Lung (tissue), 12 donors: ENCODE measurements around the gene KIRREL1. TPM values are rescaled to one million over a fixed set of nuclear protein-coding genes. Genes with fewer than 3 reads are reported as not detected.

Source experiments
- ATAC-seq: fragments of 200-7000 bp; cut with Tn5 transposase; one replicate; pipeline ENCODE4 v1.9.1; 2020; ENCODE audit warnings: moderate number of reproducible peaks; ENCODE audit not compliant: insufficient read depth, low FRiP score
- DNase-seq, 3 donors: peaks; one replicate each; pipeline ENCODE4 v3.0.0-alpha.2; 2013 to 2017
- H3K27ac ChIP-seq, 2 donors: one replicate each; pipeline ENCODE4 v1.5.1; 2013; ENCODE audit warnings: mild to moderate bottlenecking in 2 of 2, moderate library complexity in 2 of 2, control low read depth in 1 of 2, inconsistent platforms in 1 of 2, low read depth in 1 of 2, low read length in 1 of 2
- H3K27me3 ChIP-seq, 3 donors: one replicate each; pipeline ENCODE4 v1.5.1; 2013; ENCODE audit warnings: low read length in 2 of 3; ENCODE audit not compliant: control insufficient read depth in 3 of 3, insufficient read depth in 3 of 3
- H3K36me3 ChIP-seq, 4 donors: one replicate each; pipeline ENCODE4 v1.5.1; 2013; ENCODE audit warnings: low read length in 4 of 4, mild to moderate bottlenecking in 1 of 4, moderate library complexity in 1 of 4; ENCODE audit not compliant: control insufficient read depth in 4 of 4, insufficient read depth in 4 of 4
- H3K4me1 ChIP-seq, 5 donors: one replicate each; pipeline ENCODE4 v1.5.1; 2013; ENCODE audit warnings: low read length in 5 of 5, mild to moderate bottlenecking in 2 of 5, moderate library complexity in 1 of 5; ENCODE audit not compliant: control insufficient read depth in 5 of 5, insufficient read depth in 5 of 5
- H3K4me3 ChIP-seq: one replicate; pipeline ENCODE4 v1.5.1; 2013; ENCODE audit warnings: mild to moderate bottlenecking, control low read depth, moderate library complexity
- H3K9ac ChIP-seq, 2 donors: one replicate each; pipeline ENCODE4 v1.5.1; 2013; ENCODE audit warnings: low read length in 2 of 2, control low read depth in 1 of 2; ENCODE audit not compliant: insufficient read depth in 1 of 2
- H3K9me3 ChIP-seq, 4 donors: one replicate each; pipeline ENCODE4 v1.5.1; 2013; ENCODE audit warnings: low read length in 3 of 4, mild to moderate bottlenecking in 1 of 4, moderate library complexity in 1 of 4; ENCODE audit not compliant: control insufficient read depth in 4 of 4, insufficient read depth in 3 of 4
- WGBS, 2 donors: extraction: QIAGEN DNeasy Blood & Tissue Kit; methylation state at CpG; one replicate each; pipeline ENCODE4 v1.1.7; 2013; 5-methylcytosine and 5-hydroxymethylcytosine counted together
- polyA plus RNA-seq, 2 donors: library from polyadenylated mRNA; stranded (reverse); fragments of 200-250 nt; gene quantifications; one replicate each; pipeline ENCODE4 v1.2.1, GENCODE V29; 2013
- total RNA-seq, 2 donors: library from RNA; depleted of rRNA in 1 of 2; stranded (reverse); fragments of >200 nt in 1 of 2; gene quantifications; one replicate each; pipeline ENCODE4 v1.2.1, GENCODE V29; 2014 to 2021
- TF ChIP-seq, protein P1 (sequence below): IDR thresholded peaks from 2 replicates; pipeline ENCODE4 v1.5.1; 2012; ENCODE audit warnings: mild to moderate bottlenecking; ENCODE audit errors: control extremely low read depth, extremely low read depth
- donor health status: control.
- donor health status: control.
- donor health status: Bipolar disorder and iron deficiency.
- donor health status: healthy.
- donor health status: DM: yes; HTN: yes; CAD: no.

The KIRREL1 gene
- total and polyA plus RNA-seq, 4 donors = 7.5 to 41.8 (median 26.5) TPM

DNA sequence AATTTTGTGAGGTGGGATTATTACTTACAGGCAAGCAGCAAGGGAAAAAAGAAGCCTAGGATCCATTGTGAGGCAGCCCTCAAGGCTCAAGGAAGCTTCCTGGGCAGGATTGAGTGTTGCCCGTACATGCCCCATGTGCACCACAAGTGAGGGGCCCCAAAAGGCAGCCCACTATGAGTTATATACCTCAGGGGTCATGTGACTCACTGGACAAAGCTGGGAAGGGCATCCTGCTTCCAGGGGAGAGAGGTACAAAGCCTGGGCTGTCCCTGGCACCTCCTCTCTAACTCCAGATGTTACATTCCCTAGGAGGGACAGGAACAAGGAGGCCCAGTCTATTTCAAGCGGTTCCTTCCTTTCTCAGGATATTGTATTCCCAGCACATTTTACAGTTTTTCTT, 153.3 kb downstream of the KIRREL1 start:
- TF ChIP-seq, protein P1, sequence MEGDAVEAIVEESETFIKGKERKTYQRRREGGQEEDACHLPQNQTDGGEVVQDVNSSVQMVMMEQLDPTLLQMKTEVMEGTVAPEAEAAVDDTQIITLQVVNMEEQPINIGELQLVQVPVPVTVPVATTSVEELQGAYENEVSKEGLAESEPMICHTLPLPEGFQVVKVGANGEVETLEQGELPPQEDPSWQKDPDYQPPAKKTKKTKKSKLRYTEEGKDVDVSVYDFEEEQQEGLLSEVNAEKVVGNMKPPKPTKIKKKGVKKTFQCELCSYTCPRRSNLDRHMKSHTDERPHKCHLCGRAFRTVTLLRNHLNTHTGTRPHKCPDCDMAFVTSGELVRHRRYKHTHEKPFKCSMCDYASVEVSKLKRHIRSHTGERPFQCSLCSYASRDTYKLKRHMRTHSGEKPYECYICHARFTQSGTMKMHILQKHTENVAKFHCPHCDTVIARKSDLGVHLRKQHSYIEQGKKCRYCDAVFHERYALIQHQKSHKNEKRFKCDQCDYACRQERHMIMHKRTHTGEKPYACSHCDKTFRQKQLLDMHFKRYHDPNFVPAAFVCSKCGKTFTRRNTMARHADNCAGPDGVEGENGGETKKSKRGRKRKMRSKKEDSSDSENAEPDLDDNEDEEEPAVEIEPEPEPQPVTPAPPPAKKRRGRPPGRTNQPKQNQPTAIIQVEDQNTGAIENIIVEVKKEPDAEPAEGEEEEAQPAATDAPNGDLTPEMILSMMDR = no peak
- H3K4me3 ChIP-seq = no peak overlapping the region
- H3K27me3 ChIP-seq = no peaks in the 10 kb centered on the region
- DNase-seq = no peak
- WGBS, 2 donors = 84 to 86% methylated on average over 2 of the region's 2 CpGs
- H3K4me1 ChIP-seq = peaks cover 0 to 28% (median 16%) of the 10 kb centered on the region in 5 donors
- no peak overlapping the region for H3K27ac ChIP-seq
- no peak overlapping the region for H3K9ac ChIP-seq
- H3K36me3 ChIP-seq = no peaks in the 10 kb centered on the region
- no peak for ATAC-seq
- peaks cover 0 to 2% (median 0%) of the 10 kb centered on the region in 4 donors for H3K9me3 ChIP-seq

DNA sequence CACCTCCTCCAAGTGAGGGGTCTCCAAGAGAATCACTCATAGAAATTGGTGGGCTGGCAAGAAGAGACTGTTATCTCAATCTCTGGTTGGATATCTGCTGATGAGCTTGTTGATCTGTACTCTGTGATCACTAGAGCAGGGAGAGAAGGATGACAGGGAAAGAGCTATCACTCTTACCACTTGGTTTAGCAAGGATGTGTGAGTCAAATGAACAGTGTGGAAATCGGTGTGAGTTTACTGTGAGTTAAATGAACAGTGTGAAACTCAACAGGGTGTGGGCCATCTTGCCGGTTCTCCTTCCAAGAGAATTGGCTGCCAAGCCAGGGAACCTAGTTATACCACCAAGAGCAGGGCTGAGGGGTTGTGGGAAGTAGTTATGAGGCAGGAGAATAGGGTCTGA, 154.0 kb downstream of the KIRREL1 start:
- no peak for ATAC-seq
- H3K9me3 ChIP-seq = peaks cover 0 to 2% (median 0%) of the 10 kb centered on the region in 4 donors
- TF ChIP-seq, protein P1 = no peak
- peaks cover 0 to 28% (median 16%) of the 10 kb centered on the region in 5 donors for H3K4me1 ChIP-seq
- WGBS, 2 donors = 62% methylated on average over 2 of the region's 2 CpGs
- no peak overlapping the region for H3K4me3 ChIP-seq
- H3K27me3 ChIP-seq = no peaks in the 10 kb centered on the region
- no peaks in the 10 kb centered on the region for H3K36me3 ChIP-seq
- no peak for DNase-seq
- no peak overlapping the region for H3K9ac ChIP-seq
- H3K27ac ChIP-seq = peak overlapping the region in 1 of 2 donors; percentile 45

GRCh38 chr1:158147869-158148268, 154.4 kb downstream of the KIRREL1 start:
- Histone ChIP-seq H3K9ac (no peak overlapping the region), H3K4me3 (no peak overlapping the region), H3K36me3 (no peaks in the 10 kb centered on the region), H3K27me3 (no peaks in the 10 kb centered on the region), H3K27ac (peak overlapping the region in 1 of 2 donors; percentile 47), H3K4me1 (peaks cover 0 to 28% (median 16%) of the 10 kb centered on the region in 5 donors), H3K9me3 (peaks cover 0 to 2% (median 0%) of the 10 kb centered on the region in 4 donors)
- no peak for DNase-seq
- 67 to 77% methylated on average over 3 of the region's 3 CpGs for WGBS, 2 donors
- TF ChIP-seq, protein P1 = no peak
- ATAC-seq = no peak

- H3K27me3 ChIP-seq = no peaks in the 10 kb centered on the region
- ATAC-seq = no peak
- DNase-seq = no peak
- TF ChIP-seq, protein P1 = no peak
- H3K36me3 ChIP-seq = no peaks in the 10 kb centered on the region
- peak overlapping the region in 1 of 2 donors; percentile 47 for H3K27ac ChIP-seq
- 41 to 51% methylated on average over 1 of the region's 1 CpG for WGBS, 2 donors
- peak overlapping the region in 1 of 2 donors; percentile 78 for H3K9ac ChIP-seq
- peaks cover 0 to 2% (median 0%) of the 10 kb centered on the region in 4 donors for H3K9me3 ChIP-seq
- peaks cover 0 to 28% (median 16%) of the 10 kb centered on the region in 5 donors for H3K4me1 ChIP-seq
- no peak overlapping the region for H3K4me3 ChIP-seq
Measured at GRCh38 chr1:158148468-158148867, 155.0 kb downstream of the KIRREL1 start.
